ENCODE results near the gene ZFYVE27. TPM values are rescaled to one million over a fixed set of nuclear protein-coding genes. Genes with fewer than 3 reads are reported as not detected.

Gene ZFYVE27
- polyA plus RNA-seq, 1 donor (not counting 4 experiments of a cell fraction or from before 2014, with no cell fraction given): 14.3 TPM

- dilution Hi-C loops (cut with MboI; ENCODE audit: extremely low pct_ligation_motif_present, low sequenced_read_pairs): no loop called here
- no peak for FAIRE-seq
These were observed 69.0 kb downstream of the ZFYVE27 start for GRCh38 chr10:97805949-97806348.

GRCh38 chr10:97810446-97810845, 73.5 kb downstream of the ZFYVE27 start:
- TF ChIP-seq EZH2 (IDR thresholded peaks at IDR 0.05; ENCODE audit: low read length) (no peak), CTCF (optimal IDR thresholded peaks at IDR 0.05 in 1 of 3, IDR thresholded peaks at IDR 0.05 in 1 of 3, conservative IDR thresholded peaks at IDR 0.05 in 1 of 3; ENCODE audit: extremely low read depth in 1 of 3, insufficient read depth in 2 of 3, low read length in 3 of 3) (no peak)
- peak overlapping the region; percentile 17 for H3K27ac ChIP-seq (ENCODE audit: control insufficient read depth, insufficient read depth, low read length)
- peak overlapping the region; percentile 14 for H3K4me2 ChIP-seq (ENCODE audit: control insufficient read depth, extremely low read depth, insufficient read depth, low read depth, low read length)
- H3K79me2 ChIP-seq (ENCODE audit: control insufficient read depth, insufficient read depth, low read length): no peaks in the 10 kb centered on the region
- H4K20me1 ChIP-seq (ENCODE audit: control insufficient read depth, extremely low read depth, insufficient read depth, low read length): no peaks in the 10 kb centered on the region
- H3K9ac ChIP-seq (ENCODE audit: control insufficient read depth, extremely low read depth, insufficient read depth, low read length): no peak overlapping the region
- no peaks in the 10 kb centered on the region for H3K36me3 ChIP-seq (ENCODE audit: control insufficient read depth in 2 of 2, extremely low read depth in 1 of 2, insufficient read depth in 2 of 2, low read length in 2 of 2)
- H3K4me1 ChIP-seq (ENCODE audit: control insufficient read depth, extremely low read depth, insufficient read depth, low read length): peaks cover 8% of the 10 kb centered on the region
- FAIRE-seq: peak; percentile 87
- no peak overlapping the region for H2AFZ ChIP-seq (ENCODE audit: control insufficient read depth, low read length)
- H3K9me1 ChIP-seq (ENCODE audit: control insufficient read depth, extremely low read depth, insufficient read depth, low read length): no peaks in the 10 kb centered on the region
- no peak overlapping the region for H3K4me3 ChIP-seq (ENCODE audit: control insufficient read depth in 2 of 3, extremely low read depth in 1 of 3, insufficient read depth in 2 of 3, low read depth in 1 of 3, low read length in 3 of 3)
- dilution Hi-C loops (cut with MboI; ENCODE audit: extremely low pct_ligation_motif_present, low sequenced_read_pairs): no loop called here
- no peaks in the 10 kb centered on the region for H3K27me3 ChIP-seq (ENCODE audit: control insufficient read depth, extremely low read depth, insufficient read depth, low read length)
- H3K9me3 ChIP-seq (ENCODE audit: control insufficient read depth, low read depth, low read length): no peaks in the 10 kb centered on the region
- no peak for DNase-seq (ENCODE audit: low read depth, low spot score)

More at GRCh38 chr10:97805949-97806348, 69.0 kb downstream of the ZFYVE27 start:
- no peak overlapping the region for H3K27ac ChIP-seq (ENCODE audit: control insufficient read depth, insufficient read depth, low read length)
- no peaks in the 10 kb centered on the region for H3K36me3 ChIP-seq (ENCODE audit: control insufficient read depth in 2 of 2, extremely low read depth in 1 of 2, insufficient read depth in 2 of 2, low read length in 2 of 2)
- TF ChIP-seq CTCF (optimal IDR thresholded peaks at IDR 0.05 in 1 of 3, IDR thresholded peaks at IDR 0.05 in 1 of 3, conservative IDR thresholded peaks at IDR 0.05 in 1 of 3; ENCODE audit: extremely low read depth in 1 of 3, insufficient read depth in 2 of 3, low read length in 3 of 3): no peak
- TF ChIP-seq EZH2 (IDR thresholded peaks at IDR 0.05; ENCODE audit: low read length): no peak
- no peaks in the 10 kb centered on the region for H3K9me3 ChIP-seq (ENCODE audit: control insufficient read depth, low read depth, low read length)
- no peak overlapping the region for H3K4me2 ChIP-seq (ENCODE audit: control insufficient read depth, extremely low read depth, insufficient read depth, low read depth, low read length)
- no peaks in the 10 kb centered on the region for H3K79me2 ChIP-seq (ENCODE audit: control insufficient read depth, insufficient read depth, low read length)
- H4K20me1 ChIP-seq (ENCODE audit: control insufficient read depth, extremely low read depth, insufficient read depth, low read length): no peaks in the 10 kb centered on the region
- no peak overlapping the region for H2AFZ ChIP-seq (ENCODE audit: control insufficient read depth, low read length)
- H3K4me3 ChIP-seq (ENCODE audit: control insufficient read depth in 2 of 3, extremely low read depth in 1 of 3, insufficient read depth in 2 of 3, low read depth in 1 of 3, low read length in 3 of 3): no peak overlapping the region
- no peaks in the 10 kb centered on the region for H3K27me3 ChIP-seq (ENCODE audit: control insufficient read depth, extremely low read depth, insufficient read depth, low read length)
- H3K9me1 ChIP-seq (ENCODE audit: control insufficient read depth, extremely low read depth, insufficient read depth, low read length): no peaks in the 10 kb centered on the region
- H3K4me1 ChIP-seq (ENCODE audit: control insufficient read depth, extremely low read depth, insufficient read depth, low read length): peaks cover 8% of the 10 kb centered on the region
- DNase-seq (ENCODE audit: low read depth, low spot score): no peak
- no peak overlapping the region for H3K9ac ChIP-seq (ENCODE audit: control insufficient read depth, extremely low read depth, insufficient read depth, low read length)

Other genes with a start within 250 kb of the ZFYVE27 start
- gene MMS19, start 238.7 kb upstream of the ZFYVE27 start, polyA plus RNA-seq: 72.5 to 74.8 TPM (median 74.4 TPM) in 3 replicates
- 12.0 to 20.5 TPM (median 19.3 TPM) in 3 replicates for gene UBTD1, start 238.2 kb upstream of the ZFYVE27 start, polyA plus RNA-seq
- 0.18 to 0.67 TPM (median 0.38 TPM) in 3 replicates for gene ANKRD2, start 164.3 kb upstream of the ZFYVE27 start, polyA plus RNA-seq
- gene HOGA1, start 152.7 kb upstream of the ZFYVE27 start, polyA plus RNA-seq: 0.49 to 1.0 TPM (median 0.89 TPM) in 3 replicates
- 0.06 to 0.08 TPM in 2 of 3 replicates, not detected in the other for gene C10orf62, start 147.4 kb upstream of the ZFYVE27 start, polyA plus RNA-seq
- 9.1 to 12.6 TPM (median 10.3 TPM) in 3 replicates for gene MORN4, start 103.6 kb upstream of the ZFYVE27 start, polyA plus RNA-seq
- 51.3 to 73.3 TPM (median 63.8 TPM) in 3 replicates for gene PI4K2A, start 96.5 kb upstream of the ZFYVE27 start, polyA plus RNA-seq
- 22.3 to 83.2 TPM (median 48.8 TPM) in 3 replicates for gene AVPI1, start 49.9 kb upstream of the ZFYVE27 start, polyA plus RNA-seq
- gene MARVELD1, start 23.4 kb upstream of the ZFYVE27 start, polyA plus RNA-seq: 24.0 to 85.1 TPM (median 39.7 TPM) in 3 replicates
- gene SFRP5, start 34.9 kb downstream of the ZFYVE27 start, polyA plus RNA-seq: not detected in 3 replicates
- gene GOLGA7B, start 112.7 kb downstream of the ZFYVE27 start, polyA plus RNA-seq: 3.6 to 6.8 TPM (median 4.9 TPM) in 3 replicates

Measured in keratinocyte (primary cell).